ENCODE data around the gene SPAG16. TPM values are rescaled to one million over a fixed set of nuclear protein-coding genes. Genes with fewer than 3 reads are reported as not detected.

Gene SPAG16
- total RNA-seq, 1 experiment from 2014 or later: 17.3 TPM

DNA sequence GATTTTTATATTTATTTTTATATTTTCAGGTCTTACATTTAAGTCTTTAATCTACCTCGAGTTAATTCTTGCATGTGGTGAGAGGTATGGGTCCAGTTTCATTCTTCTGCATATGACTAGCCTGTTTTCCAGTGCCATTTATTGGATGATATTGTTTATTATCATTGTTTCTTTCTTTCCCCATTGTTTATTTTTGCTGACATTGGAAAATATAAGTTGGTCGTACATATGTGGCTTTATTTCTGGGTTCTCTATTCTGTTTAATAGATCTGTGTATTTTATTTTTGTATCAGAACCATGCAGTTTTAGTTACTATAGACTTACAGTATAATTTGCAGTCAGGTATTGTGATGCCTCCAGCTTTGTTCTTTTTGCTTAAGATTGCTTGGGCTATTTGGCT is 1013.2 kb downstream of the SPAG16 start:
- H2AFZ ChIP-seq (ENCODE audit: low read length): no peak overlapping the region
- H2BK20ac ChIP-seq (ENCODE audit: low read depth, low read length, poor library complexity, severe bottlenecking): no peak overlapping the region
- H4K91ac ChIP-seq (ENCODE audit: insufficient read length, low read depth, low read length): no peak overlapping the region
- H2AK5ac ChIP-seq (ENCODE audit: insufficient read length, low read length): no peak overlapping the region
- no peak overlapping the region for H2BK120ac ChIP-seq (ENCODE audit: low read depth, low read length, poor library complexity, severe bottlenecking)
- Mint-ChIP-seq H3K4me3 (no peak overlapping the region), H3K9me3 (peaks cover 0 to 3% of the 10 kb centered on the region in 2 experiments; a peak in 1 of 5 replicates), H3K4me1 (no peaks in the 10 kb centered on the region), H3K27me3 (ENCODE audit: low read depth) (no peaks in the 10 kb centered on the region), H3K27ac (no peak overlapping the region), H3K36me3 (ENCODE audit: insufficient read depth in 1 of 3, low read depth in 3 of 3) (no peaks in the 10 kb centered on the region; a peak in 1 of 7 replicates)
- no peak overlapping the region for H4K8ac ChIP-seq (replicated peaks; ENCODE audit: insufficient read length, low read depth, low read length)
- H3K9ac ChIP-seq (ENCODE audit: extremely low read depth, insufficient read length, low read length): no peak overlapping the region
- H3K18ac ChIP-seq (ENCODE audit: insufficient read length, low read depth, low read length): no peak overlapping the region
- H3K23me2 ChIP-seq (ENCODE audit: insufficient read length, low read depth, low read length, poor library complexity, severe bottlenecking): no peaks in the 10 kb centered on the region
- H3K56ac ChIP-seq (ENCODE audit: insufficient read length, low read depth, low read length): no peak overlapping the region
- H3K23ac ChIP-seq (ENCODE audit: insufficient read length, low read depth, low read length): no peak overlapping the region
- H2BK12ac ChIP-seq (ENCODE audit: insufficient read length, low read depth, low read length): no peak overlapping the region
- H3K4ac ChIP-seq (ENCODE audit: low read depth, low read length): no peak overlapping the region
- TF ChIP-seq, protein P1, sequence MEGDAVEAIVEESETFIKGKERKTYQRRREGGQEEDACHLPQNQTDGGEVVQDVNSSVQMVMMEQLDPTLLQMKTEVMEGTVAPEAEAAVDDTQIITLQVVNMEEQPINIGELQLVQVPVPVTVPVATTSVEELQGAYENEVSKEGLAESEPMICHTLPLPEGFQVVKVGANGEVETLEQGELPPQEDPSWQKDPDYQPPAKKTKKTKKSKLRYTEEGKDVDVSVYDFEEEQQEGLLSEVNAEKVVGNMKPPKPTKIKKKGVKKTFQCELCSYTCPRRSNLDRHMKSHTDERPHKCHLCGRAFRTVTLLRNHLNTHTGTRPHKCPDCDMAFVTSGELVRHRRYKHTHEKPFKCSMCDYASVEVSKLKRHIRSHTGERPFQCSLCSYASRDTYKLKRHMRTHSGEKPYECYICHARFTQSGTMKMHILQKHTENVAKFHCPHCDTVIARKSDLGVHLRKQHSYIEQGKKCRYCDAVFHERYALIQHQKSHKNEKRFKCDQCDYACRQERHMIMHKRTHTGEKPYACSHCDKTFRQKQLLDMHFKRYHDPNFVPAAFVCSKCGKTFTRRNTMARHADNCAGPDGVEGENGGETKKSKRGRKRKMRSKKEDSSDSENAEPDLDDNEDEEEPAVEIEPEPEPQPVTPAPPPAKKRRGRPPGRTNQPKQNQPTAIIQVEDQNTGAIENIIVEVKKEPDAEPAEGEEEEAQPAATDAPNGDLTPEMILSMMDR (conservative IDR thresholded peaks at IDR 0.05): no peak
- H3K4me2 ChIP-seq (ENCODE audit: insufficient read depth, insufficient read length, low read length): no peak overlapping the region
- no peaks in the 10 kb centered on the region for H3K79me1 ChIP-seq (ENCODE audit: insufficient read depth, low read depth, low read length, poor library complexity, severe bottlenecking)
- no peak overlapping the region for H3T11ph ChIP-seq (ENCODE audit: low read length)
- no peaks in the 10 kb centered on the region for H3K4me1 ChIP-seq (ENCODE audit: insufficient read depth, low read length)
- H3K27me3 ChIP-seq (ENCODE audit: insufficient read depth, low read length): no peaks in the 10 kb centered on the region
- no peak overlapping the region for H2BK5ac ChIP-seq (ENCODE audit: insufficient read length, low read length)
- H4K5ac ChIP-seq (ENCODE audit: insufficient read length, low read depth, low read length): no peak overlapping the region
- DNase-seq: no peak
- no peaks in the 10 kb centered on the region for H3K79me2 ChIP-seq (ENCODE audit: insufficient read depth, low read length)
- H3K14ac ChIP-seq (ENCODE audit: insufficient read depth, low read length): no peak overlapping the region
- H3K9me3 ChIP-seq (ENCODE audit: control insufficient read depth, low read depth, low read length): no peaks in the 10 kb centered on the region
- no peak overlapping the region for H3K27ac ChIP-seq (ENCODE audit: insufficient read length, low read depth, low read length)
- H2BK15ac ChIP-seq (ENCODE audit: low read depth, low read length): no peak overlapping the region
- H4K20me1 ChIP-seq (ENCODE audit: control insufficient read depth, insufficient read depth, insufficient read length): no peaks in the 10 kb centered on the region
- WGBS (ENCODE audit: extremely low coverage, insufficient read length, low lambda C conversion rate): no CpG with 5 or more reads among the region's 2 CpGs

Measured in H9 (cell line).